ENCODE results near the gene PRM2.

DNA sequence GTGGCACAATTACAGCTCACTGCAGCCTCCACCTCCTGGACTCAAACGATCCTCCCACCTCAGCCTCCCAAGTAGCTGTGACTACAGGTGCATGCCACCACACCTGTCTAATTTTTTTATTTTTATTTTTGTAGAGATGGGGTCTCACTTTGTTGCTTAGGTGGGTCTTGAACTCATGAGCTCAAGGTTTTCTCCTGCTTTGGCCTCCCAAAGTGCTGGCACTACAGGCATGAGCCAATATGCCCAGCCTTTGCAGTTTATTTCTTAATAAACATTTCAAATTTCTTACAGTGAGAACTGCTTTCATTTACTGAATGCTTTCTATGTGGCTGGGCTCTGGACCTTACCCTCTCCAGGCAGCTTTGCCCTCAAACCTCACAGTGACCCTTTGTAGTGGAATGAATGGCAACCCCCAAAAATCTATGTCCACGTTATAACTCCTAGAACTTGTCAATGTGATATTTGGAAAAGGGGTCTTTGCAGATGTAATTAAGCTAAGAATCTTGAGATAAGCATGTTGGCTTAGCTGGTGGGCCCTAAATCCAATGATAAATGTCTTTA, 5.6 kb downstream of the PRM2 start:
- TF ChIP-seq JUND (IDR thresholded peaks at IDR 0.05; ENCODE audit: low read length) (no peak), YY1 (IDR thresholded peaks at IDR 0.05; ENCODE audit: low read depth, low read length) (no peak), GTF2F1 (IDR thresholded peaks at IDR 0.05; ENCODE audit: borderline replicate concordance, low read depth, low read length) (no peak), KDM1A (IDR thresholded peaks at IDR 0.05; ENCODE audit: borderline replicate concordance, low read length) (no peak), RBBP5 (IDR thresholded peaks at IDR 0.05; ENCODE audit: borderline replicate concordance, low read depth, low read length) (no peak), CBX5 (IDR thresholded peaks at IDR 0.05; ENCODE audit: low read depth, low read length) (no peak)
- TF ChIP-seq, protein P1, sequence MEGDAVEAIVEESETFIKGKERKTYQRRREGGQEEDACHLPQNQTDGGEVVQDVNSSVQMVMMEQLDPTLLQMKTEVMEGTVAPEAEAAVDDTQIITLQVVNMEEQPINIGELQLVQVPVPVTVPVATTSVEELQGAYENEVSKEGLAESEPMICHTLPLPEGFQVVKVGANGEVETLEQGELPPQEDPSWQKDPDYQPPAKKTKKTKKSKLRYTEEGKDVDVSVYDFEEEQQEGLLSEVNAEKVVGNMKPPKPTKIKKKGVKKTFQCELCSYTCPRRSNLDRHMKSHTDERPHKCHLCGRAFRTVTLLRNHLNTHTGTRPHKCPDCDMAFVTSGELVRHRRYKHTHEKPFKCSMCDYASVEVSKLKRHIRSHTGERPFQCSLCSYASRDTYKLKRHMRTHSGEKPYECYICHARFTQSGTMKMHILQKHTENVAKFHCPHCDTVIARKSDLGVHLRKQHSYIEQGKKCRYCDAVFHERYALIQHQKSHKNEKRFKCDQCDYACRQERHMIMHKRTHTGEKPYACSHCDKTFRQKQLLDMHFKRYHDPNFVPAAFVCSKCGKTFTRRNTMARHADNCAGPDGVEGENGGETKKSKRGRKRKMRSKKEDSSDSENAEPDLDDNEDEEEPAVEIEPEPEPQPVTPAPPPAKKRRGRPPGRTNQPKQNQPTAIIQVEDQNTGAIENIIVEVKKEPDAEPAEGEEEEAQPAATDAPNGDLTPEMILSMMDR (IDR thresholded peaks at IDR 0.05; ENCODE audit: control extremely low read depth in 1 of 3, insufficient read depth in 1 of 3, low read depth in 1 of 3, low read length in 3 of 3), result no peak

All from H1 (cell line).